ENCODE data around the gene ARHGEF3. TPM values are rescaled to one million over a fixed set of nuclear protein-coding genes. Genes with fewer than 3 reads are reported as not detected.

Gene ARHGEF3
- total and polyA plus RNA-seq, 4 donors, result 10.4 to 40.9 (median 21.0) TPM

GRCh38 chr3:56771376-56771775 lies 30.4 kb downstream of the ARHGEF3 start:
- peaks cover 0 to 19% (median 0%) of the 10 kb centered on the region in 4 donors for H3K36me3 ChIP-seq (ENCODE audit: control insufficient read depth in 4 of 4, insufficient read depth in 4 of 4, low read length in 4 of 4)
- H3K4me3 ChIP-seq, result no peak overlapping the region
- TF ChIP-seq, protein P1, sequence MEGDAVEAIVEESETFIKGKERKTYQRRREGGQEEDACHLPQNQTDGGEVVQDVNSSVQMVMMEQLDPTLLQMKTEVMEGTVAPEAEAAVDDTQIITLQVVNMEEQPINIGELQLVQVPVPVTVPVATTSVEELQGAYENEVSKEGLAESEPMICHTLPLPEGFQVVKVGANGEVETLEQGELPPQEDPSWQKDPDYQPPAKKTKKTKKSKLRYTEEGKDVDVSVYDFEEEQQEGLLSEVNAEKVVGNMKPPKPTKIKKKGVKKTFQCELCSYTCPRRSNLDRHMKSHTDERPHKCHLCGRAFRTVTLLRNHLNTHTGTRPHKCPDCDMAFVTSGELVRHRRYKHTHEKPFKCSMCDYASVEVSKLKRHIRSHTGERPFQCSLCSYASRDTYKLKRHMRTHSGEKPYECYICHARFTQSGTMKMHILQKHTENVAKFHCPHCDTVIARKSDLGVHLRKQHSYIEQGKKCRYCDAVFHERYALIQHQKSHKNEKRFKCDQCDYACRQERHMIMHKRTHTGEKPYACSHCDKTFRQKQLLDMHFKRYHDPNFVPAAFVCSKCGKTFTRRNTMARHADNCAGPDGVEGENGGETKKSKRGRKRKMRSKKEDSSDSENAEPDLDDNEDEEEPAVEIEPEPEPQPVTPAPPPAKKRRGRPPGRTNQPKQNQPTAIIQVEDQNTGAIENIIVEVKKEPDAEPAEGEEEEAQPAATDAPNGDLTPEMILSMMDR (IDR thresholded peaks at IDR 0.05; ENCODE audit: control extremely low read depth, extremely low read depth), result no peak
- no peaks in the 10 kb centered on the region for H3K27me3 ChIP-seq (ENCODE audit: control insufficient read depth in 3 of 3, insufficient read depth in 3 of 3, low read length in 2 of 3)
- ATAC-seq (ENCODE audit: insufficient read depth, low FRiP score), result no peak
- H3K27ac ChIP-seq (ENCODE audit: low read depth in 1 of 2, low read length in 1 of 2), result no peak overlapping the region
- no peak overlapping the region for H3K9ac ChIP-seq (ENCODE audit: insufficient read depth in 1 of 2, low read length in 2 of 2)
- peaks cover 0 to 12% (median 6%) of the 10 kb centered on the region in 5 donors for H3K4me1 ChIP-seq (ENCODE audit: control insufficient read depth in 5 of 5, insufficient read depth in 5 of 5, low read length in 5 of 5)
- H3K9me3 ChIP-seq (ENCODE audit: control insufficient read depth in 4 of 4, insufficient read depth in 3 of 4, low read length in 3 of 4), result no peaks in the 10 kb centered on the region
- DNase-seq, result no peak

GRCh38 chr3:56769116-56769707 lies 32.5 kb downstream of the ARHGEF3 start:
- peaks cover 0 to 22% (median 0%) of the 10 kb centered on the region in 4 donors for H3K36me3 ChIP-seq (ENCODE audit: control insufficient read depth in 4 of 4, insufficient read depth in 4 of 4, low read length in 4 of 4)
- H3K27me3 ChIP-seq (ENCODE audit: control insufficient read depth in 3 of 3, insufficient read depth in 3 of 3, low read length in 2 of 3), result no peaks in the 10 kb centered on the region
- H3K4me1 ChIP-seq (ENCODE audit: control insufficient read depth in 5 of 5, insufficient read depth in 5 of 5, low read length in 5 of 5), result peaks cover 0 to 4% (median 4%) of the 10 kb centered on the region in 5 donors
- ATAC-seq (ENCODE audit: insufficient read depth, low FRiP score) (no peak), DNase-seq (no peak)
- no peak overlapping the region for H3K9ac ChIP-seq (ENCODE audit: insufficient read depth in 1 of 2, low read length in 2 of 2)
- no peak overlapping the region for H3K4me3 ChIP-seq
- H3K27ac ChIP-seq (ENCODE audit: low read depth in 1 of 2, low read length in 1 of 2), result peak overlapping the region in 1 of 2 donors; percentile 69
- TF ChIP-seq, protein P1 (IDR thresholded peaks at IDR 0.05; ENCODE audit: control extremely low read depth, extremely low read depth), result no peak
- no peaks in the 10 kb centered on the region for H3K9me3 ChIP-seq (ENCODE audit: control insufficient read depth in 4 of 4, insufficient read depth in 3 of 4, low read length in 3 of 4)
- WGBS, 2 donors, result 86 to 87% methylated on average over 7 of the region's 7 CpGs

DNA sequence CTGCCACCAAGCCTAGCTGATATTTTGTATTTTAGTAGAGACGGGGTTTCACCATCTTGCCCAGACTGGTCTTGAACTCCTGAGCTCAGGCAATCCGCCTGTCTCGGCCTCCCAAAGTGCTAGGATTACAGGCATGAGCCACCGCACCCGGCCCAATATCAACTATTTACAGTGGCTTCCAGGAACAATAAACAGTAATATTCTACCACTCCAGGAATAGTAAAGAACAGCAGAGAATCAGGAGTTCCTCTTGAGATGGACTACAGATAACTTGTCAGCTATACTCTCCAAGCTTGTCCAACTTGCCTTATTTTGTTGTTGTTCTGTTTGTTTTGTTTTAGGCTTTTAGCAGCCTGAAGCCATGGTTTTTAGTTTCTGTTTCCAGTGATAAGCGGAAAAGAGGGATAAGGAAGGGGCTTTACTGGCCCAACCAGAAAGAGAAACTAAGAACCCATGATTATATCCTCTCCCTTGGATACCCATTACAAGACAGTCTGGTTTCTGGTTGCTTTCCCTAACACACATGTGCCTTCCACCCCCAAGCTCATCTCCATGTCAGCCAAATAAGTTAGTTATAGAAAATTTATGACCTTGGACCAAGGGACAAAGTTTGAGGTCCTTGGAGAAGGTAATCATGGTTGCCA lies 36.7 kb downstream of the ARHGEF3 start:
- Histone ChIP-seq H3K9ac (ENCODE audit: insufficient read depth in 1 of 2, low read length in 2 of 2) (no peak overlapping the region), H3K27me3 (ENCODE audit: control insufficient read depth in 3 of 3, insufficient read depth in 3 of 3, low read length in 2 of 3) (no peaks in the 10 kb centered on the region), H3K36me3 (ENCODE audit: control insufficient read depth in 4 of 4, insufficient read depth in 4 of 4, low read length in 4 of 4) (peaks cover 0 to 5% (median 0%) of the 10 kb centered on the region in 4 donors), H3K4me1 (ENCODE audit: control insufficient read depth in 5 of 5, insufficient read depth in 5 of 5, low read length in 5 of 5) (peaks cover 0 to 13% (median 4%) of the 10 kb centered on the region in 5 donors), H3K27ac (ENCODE audit: low read depth in 1 of 2, low read length in 1 of 2) (no peak overlapping the region), H3K9me3 (ENCODE audit: control insufficient read depth in 4 of 4, insufficient read depth in 3 of 4, low read length in 3 of 4) (no peaks in the 10 kb centered on the region), H3K4me3 (no peak overlapping the region)
- ATAC-seq (ENCODE audit: insufficient read depth, low FRiP score) (no peak), DNase-seq (no peak)
- 80 to 87% methylated on average over 6 of the region's 6 CpGs for WGBS, 2 donors
- TF ChIP-seq, protein P1 (IDR thresholded peaks at IDR 0.05; ENCODE audit: control extremely low read depth, extremely low read depth), result no peak

Measured in lung (tissue), 12 donors.